Loucy (cell line): Measurements from ENCODE around the gene ZFR.

Experiments
- H2AFZ ChIP-seq: fragments of 200-600 bp; sonication (generic); 2 replicates; pipeline ENCODE4 v1.6.0; 2016; ENCODE audit warnings: antibody characterized with exemption, mild to moderate bottlenecking, low read length, moderate library complexity
- H3F3A ChIP-seq: fragments of 200-600 bp; 2 replicates; pipeline ENCODE4 v1.6.0; 2016; ENCODE audit warnings: antibody characterized with exemption, low read depth, mild to moderate bottlenecking
- H3K27me3 ChIP-seq: fragments of 200-600 bp; sonication (generic); 2 replicates; pipeline ENCODE4 v1.6.1; 2014; ENCODE audit warnings: low read length, mild to moderate bottlenecking; ENCODE audit not compliant: insufficient read depth, poor library complexity, severe bottlenecking
- H3K36me3 ChIP-seq: fragments of 200-600 bp; sonication (generic); 2 replicates; pipeline ENCODE4 v1.6.1; 2016; ENCODE audit warnings: low read length; ENCODE audit not compliant: insufficient read depth
- H3K4me1 ChIP-seq: fragments of 200-600 bp; sonication (generic); 2 replicates; pipeline ENCODE4 v1.5.1; 2014; ENCODE audit warnings: low read length, mild to moderate bottlenecking; ENCODE audit not compliant: insufficient read depth, poor library complexity, severe bottlenecking
- H3K4me2 ChIP-seq: fragments of 200-600 bp; sonication (generic); 2 replicates; pipeline ENCODE4 v1.6.0; 2014; ENCODE audit warnings: antibody characterized with exemption, low read length, low read depth, mild to moderate bottlenecking; ENCODE audit not compliant: poor library complexity, severe bottlenecking
- H3K4me3 ChIP-seq: fragments of 200-600 bp; sonication (generic); 2 replicates; pipeline ENCODE4 v1.5.1; 2014; ENCODE audit warnings: low read length, mild to moderate bottlenecking, mixed read lengths; ENCODE audit not compliant: poor library complexity, severe bottlenecking
- H3K79me2 ChIP-seq: fragments of 200-600 bp; sonication (generic); 2 replicates; pipeline ENCODE4 v1.6.1; 2014; ENCODE audit warnings: low read length; ENCODE audit not compliant: insufficient read depth
- H3K9ac ChIP-seq: fragments of 200-600 bp; sonication (generic); 2 replicates; pipeline ENCODE4 v1.6.0; 2014; ENCODE audit warnings: mild to moderate bottlenecking, low read depth, low read length, moderate library complexity; ENCODE audit not compliant: poor library complexity, severe bottlenecking
- H3K9me2 ChIP-seq: fragments of 200-600 bp; sonication (generic); replicated peaks from 2 replicates; pipeline ENCODE4 v1.6.1; 2016; ENCODE audit warnings: low read depth, low read length, mixed read lengths
- H3K9me3 ChIP-seq: fragments of 200-600 bp; sonication (generic); 2 replicates; pipeline ENCODE4 v1.6.1; 2014; ENCODE audit warnings: mild to moderate bottlenecking, antibody characterized with exemption, low read length, low read depth; ENCODE audit not compliant: insufficient read depth
- H4K20me1 ChIP-seq: fragments of 200-600 bp; sonication (generic); 2 replicates; pipeline ENCODE4 v1.6.0; 2014; ENCODE audit warnings: antibody characterized with exemption, low read length, mild to moderate bottlenecking; ENCODE audit not compliant: insufficient read depth, poor library complexity, severe bottlenecking
- EZH2phosphoT487 ChIP-seq: fragments of 200-600 bp; IDR thresholded peaks from 2 replicates; pipeline ENCODE4 v1.6.1; 2018; ENCODE audit warnings: antibody characterized with exemption, mild to moderate bottlenecking, moderate library complexity, borderline replicate concordance
- TF ChIP-seq, protein P1 (sequence below): fragments of 200-600 bp; sonication (generic); conservative IDR thresholded peaks from 2 replicates; pipeline ENCODE4 v1.5.1; 2014; ENCODE audit warnings: mild to moderate bottlenecking, antibody characterized with exemption, low read length

ZFR gene

GRCh38 chr5:32439086-32439642 lies 5.4 kb downstream of the ZFR start:
- TF ChIP-seq, protein P1, sequence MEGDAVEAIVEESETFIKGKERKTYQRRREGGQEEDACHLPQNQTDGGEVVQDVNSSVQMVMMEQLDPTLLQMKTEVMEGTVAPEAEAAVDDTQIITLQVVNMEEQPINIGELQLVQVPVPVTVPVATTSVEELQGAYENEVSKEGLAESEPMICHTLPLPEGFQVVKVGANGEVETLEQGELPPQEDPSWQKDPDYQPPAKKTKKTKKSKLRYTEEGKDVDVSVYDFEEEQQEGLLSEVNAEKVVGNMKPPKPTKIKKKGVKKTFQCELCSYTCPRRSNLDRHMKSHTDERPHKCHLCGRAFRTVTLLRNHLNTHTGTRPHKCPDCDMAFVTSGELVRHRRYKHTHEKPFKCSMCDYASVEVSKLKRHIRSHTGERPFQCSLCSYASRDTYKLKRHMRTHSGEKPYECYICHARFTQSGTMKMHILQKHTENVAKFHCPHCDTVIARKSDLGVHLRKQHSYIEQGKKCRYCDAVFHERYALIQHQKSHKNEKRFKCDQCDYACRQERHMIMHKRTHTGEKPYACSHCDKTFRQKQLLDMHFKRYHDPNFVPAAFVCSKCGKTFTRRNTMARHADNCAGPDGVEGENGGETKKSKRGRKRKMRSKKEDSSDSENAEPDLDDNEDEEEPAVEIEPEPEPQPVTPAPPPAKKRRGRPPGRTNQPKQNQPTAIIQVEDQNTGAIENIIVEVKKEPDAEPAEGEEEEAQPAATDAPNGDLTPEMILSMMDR: no peak
- TF ChIP-seq EZH2phosphoT487: no peak
- Histone ChIP-seq H3K9me3 (no peaks in the 10 kb centered on the region), H3K9ac (no peak overlapping the region), H3F3A (no peaks in the 10 kb centered on the region), H4K20me1 (peaks cover 89% of the 10 kb centered on the region), H3K4me2 (peak overlapping the region; percentile 99), H3K79me2 (peaks cover 98% of the 10 kb centered on the region), H3K4me3 (peak overlapping the region; percentile 90), H2AFZ (no peak overlapping the region), H3K27me3 (no peaks in the 10 kb centered on the region), H3K9me2 (no peaks in the 10 kb centered on the region), H3K36me3 (peaks cover 11% of the 10 kb centered on the region; the same call in 1 of the 2 replicates), H3K4me1 (peaks cover 53% of the 10 kb centered on the region)

DNA sequence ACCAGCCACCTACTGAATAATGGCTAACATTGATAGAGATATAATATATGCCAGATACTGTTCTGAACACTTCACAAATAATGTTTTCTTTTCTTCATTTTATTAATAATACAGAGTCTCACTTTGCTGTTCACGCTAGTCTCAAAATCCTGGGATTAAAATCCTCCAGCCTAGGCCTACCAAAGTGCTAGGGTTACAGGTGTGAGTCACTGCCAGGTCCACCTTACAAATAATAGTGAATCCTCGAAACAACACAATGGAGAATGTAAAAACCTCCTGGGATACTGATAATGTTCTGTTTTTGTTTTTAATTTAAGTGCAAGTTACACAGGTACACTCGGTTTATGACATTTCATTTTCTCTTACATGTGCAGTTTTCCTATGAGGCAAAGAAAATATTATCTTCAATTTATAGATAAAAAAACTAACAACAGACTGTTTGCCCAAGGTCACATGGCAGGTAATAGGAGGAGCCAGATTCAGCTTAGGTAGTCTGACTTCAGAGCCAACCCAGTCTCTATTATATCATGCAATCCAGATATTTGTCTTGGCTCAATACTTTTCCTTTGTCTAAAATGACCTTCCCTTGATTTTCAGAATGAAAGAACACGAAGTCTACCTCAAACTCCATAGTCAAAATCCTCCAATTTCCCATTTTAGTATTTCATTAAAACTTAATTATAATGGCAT lies 7.8 kb downstream of the ZFR start:
- H3K4me1 ChIP-seq: peaks cover 36% of the 10 kb centered on the region
- no peak overlapping the region for H3K9ac ChIP-seq
- H3K79me2 ChIP-seq: peaks cover 100% of the 10 kb centered on the region
- no peaks in the 10 kb centered on the region for H3F3A ChIP-seq
- no peaks in the 10 kb centered on the region for H3K9me2 ChIP-seq
- peaks cover 93% of the 10 kb centered on the region for H4K20me1 ChIP-seq
- peaks cover 16% of the 10 kb centered on the region for H3K36me3 ChIP-seq
- H3K9me3 ChIP-seq: no peaks in the 10 kb centered on the region
- no peak overlapping the region for H3K4me3 ChIP-seq
- H3K4me2 ChIP-seq: peak overlapping the region; percentile 46
- no peaks in the 10 kb centered on the region for H3K27me3 ChIP-seq
- no peak overlapping the region for H2AFZ ChIP-seq
- TF ChIP-seq, protein P1: no peak
- TF ChIP-seq EZH2phosphoT487: no peak

DNA sequence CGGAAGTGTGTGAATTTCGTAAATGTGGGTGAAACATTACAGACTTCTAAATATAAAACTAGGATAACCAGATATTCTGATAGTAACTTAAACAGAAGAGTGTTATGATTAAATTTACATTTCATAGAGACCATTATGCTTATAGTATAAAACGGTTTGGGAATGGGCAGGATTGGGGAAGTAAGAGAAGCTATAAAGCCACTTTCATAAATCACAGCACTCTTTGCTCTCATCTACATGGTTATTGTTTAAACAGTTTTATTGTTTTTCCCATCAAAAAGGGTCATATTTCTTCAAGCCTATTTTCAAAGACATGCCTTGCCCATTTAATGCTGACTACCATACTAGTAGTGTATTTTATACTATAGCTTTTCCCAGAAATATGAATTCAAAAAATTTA lies 9.2 kb downstream of the ZFR start:
- Histone ChIP-seq H3K79me2 (peaks cover 100% of the 10 kb centered on the region), H3K4me2 (no peak overlapping the region), H3K9ac (no peak overlapping the region), H3F3A (no peaks in the 10 kb centered on the region), H3K9me2 (no peaks in the 10 kb centered on the region), H4K20me1 (peaks cover 92% of the 10 kb centered on the region), H2AFZ (no peak overlapping the region), H3K27me3 (no peaks in the 10 kb centered on the region), H3K4me3 (no peak overlapping the region), H3K36me3 (peaks cover 16% of the 10 kb centered on the region), H3K9me3 (no peaks in the 10 kb centered on the region), H3K4me1 (peaks cover 26% of the 10 kb centered on the region)
- TF ChIP-seq EZH2phosphoT487: no peak
- TF ChIP-seq, protein P1: no peak
